NT2/D1 (cell line): ENCODE results near the gene CREB3L2.

Source experiments
- SUZ12 ChIP-seq: IDR thresholded peaks from 2 replicates; pipeline ENCODE4 v1.6.1; 2011; ENCODE audit not compliant: insufficient read length, insufficient read depth; ENCODE audit errors: extremely low read depth
- YY1 ChIP-seq: IDR thresholded peaks from 2 replicates; pipeline ENCODE4 v1.6.1; 2011; ENCODE audit not compliant: insufficient read length, insufficient read depth
- ZNF274 ChIP-seq: IDR thresholded peaks from 2 replicates; pipeline ENCODE4 v1.6.1; 2011; ENCODE audit warnings: mild to moderate bottlenecking, low read depth, low read length

GRCh38 chr7:137962491-137962874 is 39.4 kb downstream of the CREB3L2 start:
- TF ChIP-seq ZNF274 (no peak), YY1 (no peak), SUZ12 (no peak)
